DND-41 (cell line): Measurements from ENCODE around the gene MCTP1.
A peak's percentile ranks its signal among the peaks of the same experiment; 100 is the strongest.

Source experiments
- ATAC-seq: fragments of 200-7000 bp; cut with Tn5 transposase; 3 replicates; pipeline ENCODE4 v1.9.1; 2021; ENCODE audit warnings: low read depth; ENCODE audit not compliant: insufficient read depth
- DNase-seq: peaks from one replicate; pipeline ENCODE4 v3.0.0-alpha.2; 2020
- H2AFZ ChIP-seq: 2 replicates; pipeline ENCODE4 v1.6.0; 2012; ENCODE audit warnings: low read depth, low read length
- H3K27ac ChIP-seq: 2 replicates; pipeline ENCODE4 v1.5.1; 2012; ENCODE audit warnings: low read length, inconsistent platforms
- H3K27me3 ChIP-seq: fragments of 200-600 bp; sonication (generic); 2 replicates; pipeline ENCODE4 v1.6.0; 2012; ENCODE audit warnings: low read length, mild to moderate bottlenecking, inconsistent platforms; ENCODE audit not compliant: insufficient read depth, poor library complexity
- H3K36me3 ChIP-seq: 2 replicates; pipeline ENCODE4 v1.5.1; 2012; ENCODE audit warnings: low read length, inconsistent platforms; ENCODE audit not compliant: insufficient read depth
- H3K4me1 ChIP-seq: 2 replicates; pipeline ENCODE4 v1.5.1; 2012; ENCODE audit warnings: mild to moderate bottlenecking, low read length; ENCODE audit not compliant: insufficient read depth
- H3K4me2 ChIP-seq: 2 replicates; pipeline ENCODE4 v1.6.0; 2012; ENCODE audit warnings: mild to moderate bottlenecking, moderate library complexity, low read length, inconsistent platforms; ENCODE audit not compliant: insufficient read depth
- H3K4me3 ChIP-seq, 2 experiments: fragments of 200-600 bp in 1 of 2; shearing (Covaris generic) in 1 of 2; 2 replicates each; pipeline ENCODE4 v1.5.1; 2012 to 2016; ENCODE audit warnings: inconsistent platforms in 2 of 2, low read length in 2 of 2, mild to moderate bottlenecking in 2 of 2, low read depth in 1 of 2, moderate library complexity in 1 of 2
- H3K79me2 ChIP-seq: 2 replicates; pipeline ENCODE4 v1.6.0; 2012; ENCODE audit warnings: low read length, inconsistent platforms; ENCODE audit not compliant: insufficient read depth
- H3K9ac ChIP-seq: 2 replicates; pipeline ENCODE4 v1.6.0; 2012; ENCODE audit warnings: low read depth, mild to moderate bottlenecking, inconsistent platforms, low read length, moderate library complexity
- H3K9me3 ChIP-seq: 2 replicates; pipeline ENCODE4 v1.5.1; 2012; ENCODE audit warnings: low read length, moderate library complexity, mild to moderate bottlenecking, inconsistent platforms; ENCODE audit not compliant: insufficient read depth, severe bottlenecking
- H4K20me1 ChIP-seq: 2 replicates; pipeline ENCODE4 v1.6.0; 2012; ENCODE audit warnings: low read length; ENCODE audit not compliant: insufficient read depth
- CTCF ChIP-seq: IDR thresholded peaks from 2 replicates; pipeline ENCODE4 v1.5.1; 2012; ENCODE audit warnings: borderline replicate concordance, low read length, moderate library complexity, mild to moderate bottlenecking; ENCODE audit not compliant: poor library complexity, severe bottlenecking; ENCODE audit errors: extremely low read depth
- EZH2 ChIP-seq: IDR thresholded peaks from 3 replicates; pipeline ENCODE4 v1.6.1; 2012; ENCODE audit warnings: borderline replicate concordance, low read depth, mild to moderate bottlenecking, moderate library complexity, low read length, inconsistent platforms; ENCODE audit not compliant: severe bottlenecking

The MCTP1 gene

DNA sequence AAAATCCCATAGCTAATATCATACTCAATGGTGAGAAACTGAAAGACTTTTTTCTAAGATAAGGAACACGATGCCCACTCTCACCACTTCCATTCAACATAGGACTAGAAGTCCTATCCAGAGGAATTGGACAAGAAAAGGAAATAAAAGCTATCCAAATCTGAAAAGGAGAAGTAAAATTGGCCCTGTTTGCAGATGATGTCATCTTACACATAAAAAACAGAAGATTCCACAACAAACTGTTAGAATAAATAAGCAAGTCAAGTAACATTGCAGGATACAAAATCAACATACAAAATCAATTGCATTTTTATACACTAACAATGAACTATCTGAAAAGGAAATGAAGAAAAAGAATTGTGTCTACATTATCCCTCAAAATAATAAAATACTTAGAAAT, 308.0 kb downstream of the MCTP1 start:
- no peak overlapping the region for H2AFZ ChIP-seq
- no peak overlapping the region for H3K27ac ChIP-seq
- peaks cover 6% of the 10 kb centered on the region for H3K9me3 ChIP-seq
- H3K27me3 ChIP-seq: no peaks in the 10 kb centered on the region
- DNase-seq (no peak), ATAC-seq (no peak)
- H3K4me1 ChIP-seq: no peaks in the 10 kb centered on the region
- H4K20me1 ChIP-seq: no peaks in the 10 kb centered on the region
- H3K4me3 ChIP-seq: no peak overlapping the region
- no peak overlapping the region for H3K9ac ChIP-seq
- H3K79me2 ChIP-seq: no peaks in the 10 kb centered on the region
- H3K4me2 ChIP-seq: no peak overlapping the region
- no peaks in the 10 kb centered on the region for H3K36me3 ChIP-seq
- no peak for TF ChIP-seq CTCF
- TF ChIP-seq EZH2: no peak

DNA sequence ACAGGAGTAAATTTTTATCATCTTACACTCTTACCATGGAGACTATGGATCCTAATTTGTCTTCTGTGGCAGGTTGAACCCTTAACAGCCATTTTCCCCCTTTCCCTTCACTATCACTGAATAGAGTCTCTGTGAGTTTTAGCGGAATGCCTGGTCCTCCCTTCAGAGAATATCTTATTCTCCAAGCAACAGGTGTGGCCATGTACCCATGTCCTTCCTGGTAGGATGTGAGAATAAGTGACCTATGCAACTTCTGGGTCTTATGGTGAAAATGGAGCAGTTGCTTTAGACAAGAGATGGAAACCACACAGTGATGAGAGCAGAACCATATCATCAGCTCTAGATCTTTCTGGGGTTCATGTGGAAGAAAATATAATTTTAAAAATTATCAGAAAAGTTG, 312.6 kb downstream of the MCTP1 start:
- H3K9ac ChIP-seq: no peak overlapping the region
- no peaks in the 10 kb centered on the region for H3K79me2 ChIP-seq
- no peaks in the 10 kb centered on the region for H3K36me3 ChIP-seq
- TF ChIP-seq EZH2: no peak
- TF ChIP-seq CTCF: no peak
- H4K20me1 ChIP-seq: no peaks in the 10 kb centered on the region
- peaks cover under 1% of the 10 kb centered on the region for H3K9me3 ChIP-seq
- ATAC-seq: no peak
- H3K4me2 ChIP-seq: no peak overlapping the region
- no peak for DNase-seq
- H2AFZ ChIP-seq: no peak overlapping the region
- H3K27me3 ChIP-seq: no peaks in the 10 kb centered on the region
- H3K27ac ChIP-seq: no peak overlapping the region
- no peak overlapping the region for H3K4me3 ChIP-seq
- no peaks in the 10 kb centered on the region for H3K4me1 ChIP-seq

- H3K36me3 ChIP-seq: no peaks in the 10 kb centered on the region
- H3K9ac ChIP-seq: no peak overlapping the region
- no peak overlapping the region for H3K4me3 ChIP-seq
- H3K79me2 ChIP-seq: no peaks in the 10 kb centered on the region
- H3K27me3 ChIP-seq: no peaks in the 10 kb centered on the region
- no peaks in the 10 kb centered on the region for H3K4me1 ChIP-seq
- no peak overlapping the region for H3K27ac ChIP-seq
- H3K4me2 ChIP-seq: no peak overlapping the region
- H3K9me3 ChIP-seq: peaks cover 5% of the 10 kb centered on the region
- TF ChIP-seq EZH2 (no peak), CTCF (peak; percentile 52)
- no peak overlapping the region for H2AFZ ChIP-seq
- ATAC-seq: 0 out of 3 replicates have a peak, but pooled peaks have one; percentile 50
- H4K20me1 ChIP-seq: no peaks in the 10 kb centered on the region
- DNase-seq: no peak
Measured at GRCh38 chr5:94969174-94969573, 315.7 kb downstream of the MCTP1 start.
